ENCODE data around the gene TTC27.

Gene TTC27

GRCh38 chr2:32671885-32672533 is 44.2 kb downstream of the TTC27 start:
- DNase-seq (ENCODE audit: low spot score): no peak

- no peak for DNase-seq (ENCODE audit: low spot score)
Observed at GRCh38 chr2:32678825-32679224, 51.0 kb downstream of the TTC27 start.

- DNase-seq (ENCODE audit: low spot score): no peak
Observed at GRCh38 chr2:32680942-32681341, 53.1 kb downstream of the TTC27 start.

- no peak for DNase-seq (ENCODE audit: low spot score)
Observed at GRCh38 chr2:32683520-32684086, 55.8 kb downstream of the TTC27 start.

GRCh38 chr2:32688541-32688940 is 60.7 kb downstream of the TTC27 start:
- DNase-seq (ENCODE audit: low spot score): peak; percentile 1

- no peak for DNase-seq (ENCODE audit: low spot score)
Observed at GRCh38 chr2:32691678-32692077, 63.8 kb downstream of the TTC27 start.

- DNase-seq (ENCODE audit: low spot score): no peak
Observed at GRCh38 chr2:32696439-32696838, 68.6 kb downstream of the TTC27 start.

- DNase-seq (ENCODE audit: low spot score): no peak
Observed at GRCh38 chr2:32697156-32697555, 69.3 kb downstream of the TTC27 start.

- DNase-seq (ENCODE audit: low spot score): no peak
Observed at GRCh38 chr2:32699151-32699550, 71.3 kb downstream of the TTC27 start.

- peak; percentile 4 for DNase-seq (ENCODE audit: low spot score)
Observed at GRCh38 chr2:32701806-32702205, 74.0 kb downstream of the TTC27 start.

GRCh38 chr2:32702303-32703064 is 74.6 kb downstream of the TTC27 start:
- no peak for DNase-seq (ENCODE audit: low spot score)

GRCh38 chr2:32706815-32707579 is 79.1 kb downstream of the TTC27 start:
- no peak for DNase-seq (ENCODE audit: low spot score)

GRCh38 chr2:32711219-32711618 is 83.4 kb downstream of the TTC27 start:
- DNase-seq (ENCODE audit: low spot score): no peak

GRCh38 chr2:32711908-32712501 is 84.2 kb downstream of the TTC27 start:
- DNase-seq (ENCODE audit: low spot score): no peak

GRCh38 chr2:32712870-32713269 is 85.0 kb downstream of the TTC27 start:
- no peak for DNase-seq (ENCODE audit: low spot score)

- no peak for DNase-seq (ENCODE audit: low spot score)
Observed at GRCh38 chr2:32714521-32714920, 86.7 kb downstream of the TTC27 start.

GRCh38 chr2:32715391-32715841 is 87.6 kb downstream of the TTC27 start:
- peak; percentile 20 for DNase-seq (ENCODE audit: low spot score)

GRCh38 chr2:32715981-32716380 is 88.1 kb downstream of the TTC27 start:
- no peak for DNase-seq (ENCODE audit: low spot score)

- no peak for DNase-seq (ENCODE audit: low spot score)
Observed at GRCh38 chr2:32716598-32716997, 88.7 kb downstream of the TTC27 start.

GRCh38 chr2:32718752-32719151 is 90.9 kb downstream of the TTC27 start:
- DNase-seq (ENCODE audit: low spot score): no peak

- no peak for DNase-seq (ENCODE audit: low spot score)
Observed at GRCh38 chr2:32719430-32719829, 91.6 kb downstream of the TTC27 start.
